Measurements from ENCODE around the gene PACSIN2.

- TF ChIP-seq CTCF (IDR thresholded peaks at IDR 0.05), result no peak
- no peak for TF ChIP-seq POLR2A (IDR thresholded peaks at IDR 0.05)
Measured at GRCh38 chr22:43006753-43007152, 8.2 kb downstream of the PACSIN2 start.

Data from gastroesophageal sphincter (tissue), 3 donors.